ENCODE data around the gene ZFP3.
"Not testable (repeated sequence)": the region's sequence is repeated elsewhere in the genome, so short reads cannot be mapped to it uniquely, and the experiment has no call there.

The ZFP3 gene

DNA sequence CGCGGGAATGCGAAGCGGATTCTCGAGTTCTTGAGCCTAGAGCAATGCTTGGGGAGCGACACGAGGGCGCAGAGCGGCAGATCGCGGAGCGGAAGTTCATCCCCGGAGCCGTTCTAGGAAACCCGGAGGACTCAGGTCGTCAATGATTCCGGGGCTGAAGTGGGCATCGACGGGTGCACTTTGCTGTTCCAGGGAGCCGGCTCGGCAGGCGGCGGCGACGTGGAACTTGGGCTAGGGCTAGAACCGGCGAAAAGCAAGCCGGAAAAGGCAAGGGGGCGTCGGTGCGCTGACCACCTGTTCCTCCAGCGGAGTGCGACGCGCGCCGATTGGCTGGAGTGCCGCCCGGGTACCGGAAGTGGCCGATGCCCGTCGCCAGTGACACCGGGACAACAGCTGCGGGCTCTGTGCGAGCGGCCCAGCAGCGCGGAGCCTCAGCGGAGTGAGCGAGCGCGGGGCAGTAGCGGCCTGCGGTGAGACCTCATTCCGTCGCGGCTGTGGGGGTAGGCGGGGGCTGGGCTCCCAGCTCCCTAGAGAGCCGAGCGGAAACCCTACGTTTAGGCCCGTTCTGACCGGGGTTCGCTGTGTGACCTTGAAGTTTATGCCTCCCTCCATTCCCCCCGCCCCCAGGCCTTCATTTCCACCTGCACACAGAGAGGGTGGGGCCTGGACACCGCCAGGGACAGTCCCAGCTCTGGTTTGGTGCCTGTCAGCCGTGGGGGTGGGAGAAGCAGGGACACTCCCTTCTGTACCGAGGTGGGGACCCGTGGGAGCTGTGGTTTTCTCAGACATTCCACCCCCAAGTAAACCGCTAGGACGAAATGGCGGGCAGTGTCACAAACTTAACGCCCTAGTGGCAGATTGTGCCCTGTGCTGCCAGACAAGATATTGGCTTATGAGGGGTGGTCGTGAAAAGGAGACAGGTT, at the start of gene ZFP3:
Gene ZFP3, plus strand, starts transcription at position 362 of the 923 bp plus-strand sequence. CDS start 13,038 bp downstream, outside the sequence.
- peak; percentile 81 to 84 for DNase-seq

DNA sequence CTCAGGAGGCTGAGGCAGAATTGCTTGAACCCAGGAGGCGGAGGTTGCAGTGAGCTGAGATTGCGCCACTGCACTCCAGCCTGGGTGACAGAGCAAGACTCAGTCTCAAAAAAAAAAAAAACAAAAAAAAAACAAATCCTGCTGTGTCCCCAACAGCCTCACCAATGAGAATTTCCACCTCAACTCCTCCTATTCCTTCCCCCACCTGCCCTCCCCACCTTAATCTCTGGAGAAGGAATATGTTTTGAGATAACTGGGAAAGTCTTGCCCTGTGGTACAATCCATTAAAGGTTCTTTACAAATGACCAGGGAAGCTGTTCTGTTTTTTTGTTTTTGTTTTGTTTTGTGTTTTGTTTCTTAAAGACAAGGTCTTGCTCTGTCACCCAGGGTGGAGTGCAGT, 48.1 kb upstream of the ZFP3 start:
- DNase-seq = not testable (repeated sequence)

DNA sequence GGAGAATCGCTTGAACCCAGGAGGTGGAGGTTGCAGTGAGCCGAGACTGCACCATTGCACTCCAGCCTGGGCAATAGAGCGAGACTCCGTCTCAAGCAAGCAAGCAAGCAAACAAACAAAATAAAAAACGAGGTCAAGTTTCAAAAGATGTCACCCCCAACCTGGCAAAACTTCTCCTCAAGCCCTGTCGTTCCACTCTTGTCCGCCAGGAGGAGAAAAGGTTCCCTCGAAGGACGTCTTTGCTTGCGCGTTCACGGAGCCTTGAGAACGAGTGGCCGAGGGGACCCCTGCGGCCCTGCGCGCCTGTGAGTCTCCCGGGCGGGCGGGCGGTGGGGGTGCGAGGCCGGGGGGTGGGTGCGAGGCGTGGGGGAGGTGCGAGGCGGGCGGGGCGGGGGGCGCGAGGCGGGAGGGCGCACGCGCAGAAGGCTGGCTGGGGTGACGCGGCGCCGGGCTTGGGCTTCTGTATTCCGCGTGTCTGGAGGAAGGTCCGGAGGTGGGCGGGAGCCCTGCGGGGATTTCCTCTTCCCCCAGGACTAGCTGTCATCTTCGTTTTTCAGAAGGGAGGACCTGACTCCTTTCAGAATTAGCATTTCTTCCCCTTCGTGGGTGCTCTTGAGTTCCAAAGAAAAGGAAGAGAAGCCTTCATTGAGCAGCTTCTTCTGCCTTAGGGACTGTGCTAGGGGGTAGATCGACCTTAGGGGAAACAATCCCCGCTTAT, 46.7 kb upstream of the ZFP3 start:
- peak; percentile 85 to 86 for DNase-seq

DNA sequence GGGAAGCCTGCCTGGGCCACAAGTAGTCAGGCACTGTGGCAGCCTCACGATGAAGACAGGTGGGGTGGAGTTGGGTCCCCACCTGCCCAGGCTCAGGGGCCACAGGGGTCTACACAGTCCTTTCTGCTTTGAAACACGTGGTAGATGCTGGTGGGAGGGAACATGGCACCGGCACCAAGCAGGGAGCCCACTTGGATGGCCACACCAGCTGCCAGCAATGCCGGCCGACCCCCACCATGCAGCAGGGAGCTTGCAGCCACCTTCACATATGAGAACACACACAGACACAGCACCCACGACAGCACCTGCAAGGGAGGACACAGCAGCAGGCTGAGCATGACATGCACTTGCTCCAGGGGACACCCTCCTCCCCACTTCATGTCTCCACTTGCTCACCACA, 45.4 kb upstream of the ZFP3 start:
- DNase-seq = no peak

DNA sequence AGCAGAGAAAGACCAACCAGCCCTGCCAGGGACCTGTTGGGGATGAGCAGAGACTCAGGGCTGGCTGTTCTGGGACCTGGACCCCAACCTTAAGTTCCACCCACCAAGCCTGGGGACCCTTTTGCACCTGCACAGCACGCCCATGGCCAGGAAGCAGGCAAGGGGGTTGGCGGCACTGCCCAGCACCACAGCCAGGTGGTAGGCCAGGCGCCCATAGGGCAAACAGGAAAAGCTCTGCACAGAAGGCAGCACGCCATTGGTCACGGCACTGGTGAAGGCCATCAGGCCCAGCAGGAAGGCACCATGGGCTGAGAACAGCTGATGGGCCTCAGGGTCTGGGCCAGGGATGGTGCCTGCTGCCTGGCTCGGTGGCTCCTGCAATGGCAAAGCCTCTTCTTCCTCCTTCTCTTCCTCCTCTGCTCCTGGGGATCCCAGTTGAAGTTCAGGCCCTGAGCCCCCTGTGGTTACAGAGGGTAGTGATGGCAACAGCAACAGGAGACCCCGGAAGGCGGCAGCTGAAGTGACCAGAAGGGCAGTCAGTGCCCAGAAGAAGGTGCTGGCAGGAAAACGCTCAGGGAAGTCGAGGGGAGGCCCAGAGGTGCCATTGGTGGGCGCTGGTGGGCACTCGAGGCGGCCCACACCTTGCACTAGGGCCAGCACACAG, 44.8 kb upstream of the ZFP3 start:
- DNase-seq = no peak

DNA sequence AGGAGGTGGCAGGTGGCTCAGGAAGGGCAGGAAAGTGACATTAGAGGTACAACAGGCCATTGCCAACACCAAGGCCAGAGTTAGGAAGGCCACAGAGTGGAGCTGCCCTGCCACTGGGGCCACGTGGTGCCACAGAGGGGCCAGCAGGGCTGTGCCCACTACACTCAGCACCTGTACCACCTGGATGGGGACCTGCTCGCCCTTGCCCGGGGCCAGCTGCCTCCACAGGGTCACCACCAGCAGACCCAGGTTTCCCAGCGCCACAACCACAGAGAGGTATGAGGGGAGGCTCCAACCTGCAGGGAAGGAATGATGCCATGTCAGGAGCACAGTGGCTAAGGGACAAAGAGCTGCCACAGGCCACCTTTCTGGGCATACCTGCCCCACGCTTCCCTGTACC, 44.2 kb upstream of the ZFP3 start:
- DNase-seq = no peak

DNA sequence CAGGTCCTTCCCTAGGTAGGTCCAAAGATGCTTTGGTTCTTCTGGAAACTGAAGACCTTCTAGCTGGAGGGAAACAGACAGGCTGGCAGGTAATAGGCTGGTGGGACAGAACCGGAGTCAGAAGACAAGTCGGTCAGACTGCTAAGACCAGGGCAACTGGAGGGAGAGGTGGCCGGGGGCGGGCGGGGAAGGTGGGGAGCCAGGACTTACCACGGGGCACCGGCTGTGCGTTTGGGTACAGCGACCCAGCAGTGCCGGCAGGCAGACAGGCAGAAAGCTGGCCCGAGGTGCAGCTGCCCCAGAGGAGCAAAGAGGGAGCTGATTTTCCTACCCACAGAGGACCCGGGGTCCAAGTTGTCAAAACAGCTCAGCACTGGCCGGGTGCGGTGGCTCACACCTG, 43.6 kb upstream of the ZFP3 start:
- DNase-seq = no peak

DNA sequence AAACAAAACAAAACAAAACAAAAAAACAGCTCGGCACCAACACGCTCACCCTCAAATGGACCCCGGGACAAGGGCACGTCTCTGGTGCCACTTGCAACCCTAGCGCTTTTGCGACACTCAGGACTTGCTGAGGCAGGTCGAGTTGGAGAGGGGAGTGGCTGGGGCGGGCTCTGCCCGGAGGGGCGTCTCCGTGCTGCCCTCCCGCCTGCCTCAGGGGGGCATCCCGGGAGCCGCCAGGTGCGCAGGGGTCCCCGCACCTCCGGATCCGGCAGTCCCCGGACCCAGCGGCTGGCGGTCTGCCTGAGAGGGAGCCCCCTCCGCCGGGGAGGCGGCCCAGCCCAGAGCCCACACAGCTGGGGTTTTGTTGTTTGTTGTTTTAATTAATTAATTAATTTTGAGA, 43.0 kb upstream of the ZFP3 start, which contains the start of gene SLC52A1:
Gene SLC52A1, minus strand, starts transcription at position 112 of the 400 bp plus-strand sequence. CDS start 820 bp downstream, outside the sequence.
- no peak for DNase-seq

DNA sequence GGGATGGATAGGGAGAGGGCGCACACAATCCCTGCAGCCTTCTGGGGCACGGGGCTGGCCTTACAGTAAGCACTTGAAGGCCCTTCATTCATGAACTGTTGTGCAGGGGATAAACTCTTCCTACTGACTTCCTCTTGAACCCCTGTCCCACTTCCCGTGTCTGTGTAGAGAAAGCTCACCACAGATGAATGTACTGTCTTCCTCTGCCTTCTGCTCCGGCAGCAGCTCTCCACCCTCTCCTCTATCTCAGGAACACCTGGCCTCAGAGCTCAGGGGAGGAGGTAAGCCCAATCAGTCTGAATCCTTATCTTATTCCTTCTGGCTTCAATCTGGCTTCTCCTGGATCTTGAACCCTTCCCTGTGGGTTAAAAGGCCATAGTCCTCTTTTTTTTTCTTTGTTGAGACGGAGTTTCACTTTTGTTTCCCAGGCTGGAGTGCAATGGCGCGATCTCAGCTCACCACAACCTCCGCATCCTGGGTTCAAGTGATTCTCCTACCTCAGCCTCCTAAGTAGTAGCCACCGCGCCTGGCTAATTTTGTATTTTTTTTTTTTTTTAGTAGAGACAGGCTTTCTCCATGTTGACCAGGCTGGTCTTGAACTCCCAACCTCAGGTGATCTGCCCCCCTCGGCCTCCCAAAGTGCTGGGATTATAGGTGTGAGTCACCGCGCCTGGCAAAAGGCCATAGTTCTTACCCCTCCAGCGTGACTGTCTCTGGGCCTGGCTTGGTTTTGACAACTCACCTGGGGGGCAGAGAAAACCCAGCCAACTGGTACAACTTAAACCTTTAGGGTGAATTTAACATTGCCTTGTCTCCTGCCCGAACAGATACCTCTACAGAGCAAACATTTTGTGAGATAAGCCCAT, 35.9 kb upstream of the ZFP3 start:
- peak in 1 of 2 donors; percentile 40 for DNase-seq

DNA sequence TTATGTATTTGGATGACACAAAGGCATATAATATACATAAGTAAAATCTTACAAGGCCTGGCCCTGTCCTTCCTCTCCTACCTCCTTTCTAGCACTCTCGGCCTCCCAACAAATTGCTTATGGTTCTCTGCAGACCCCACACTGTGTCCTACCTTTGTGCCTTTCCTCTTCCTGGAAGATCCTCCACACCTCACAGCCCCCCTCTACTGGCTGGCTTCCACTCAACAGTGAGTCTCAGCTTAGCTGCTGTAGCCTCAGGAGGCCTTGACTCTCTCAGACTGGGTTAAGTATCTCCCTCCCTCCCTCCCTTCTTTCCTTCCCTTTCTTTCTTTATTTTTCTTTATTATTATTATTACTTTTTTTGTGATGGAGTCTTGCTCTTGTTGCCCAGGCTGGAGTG, 34.7 kb upstream of the ZFP3 start:
- no peak for DNase-seq

DNA sequence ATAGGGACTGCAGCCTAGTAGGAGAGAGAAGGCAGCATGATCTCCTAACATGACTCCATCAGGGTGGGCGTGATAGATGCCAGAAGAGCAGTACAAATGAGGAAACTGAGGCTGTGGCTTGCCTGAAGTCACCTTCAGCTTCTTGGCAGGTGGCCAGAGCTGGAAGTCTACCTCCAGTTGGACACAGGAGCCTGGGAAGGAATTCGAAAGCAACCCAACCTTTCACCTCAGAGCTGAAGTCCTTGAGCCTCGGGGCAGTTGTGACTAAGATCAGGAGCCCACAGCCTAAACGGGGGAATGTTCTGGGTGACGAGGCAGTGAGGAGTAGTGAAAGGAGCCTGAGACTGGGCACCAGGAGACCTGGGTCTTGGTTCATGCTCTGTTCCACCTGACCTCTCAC, 33.6 kb upstream of the ZFP3 start:
- no peak for DNase-seq

DNA sequence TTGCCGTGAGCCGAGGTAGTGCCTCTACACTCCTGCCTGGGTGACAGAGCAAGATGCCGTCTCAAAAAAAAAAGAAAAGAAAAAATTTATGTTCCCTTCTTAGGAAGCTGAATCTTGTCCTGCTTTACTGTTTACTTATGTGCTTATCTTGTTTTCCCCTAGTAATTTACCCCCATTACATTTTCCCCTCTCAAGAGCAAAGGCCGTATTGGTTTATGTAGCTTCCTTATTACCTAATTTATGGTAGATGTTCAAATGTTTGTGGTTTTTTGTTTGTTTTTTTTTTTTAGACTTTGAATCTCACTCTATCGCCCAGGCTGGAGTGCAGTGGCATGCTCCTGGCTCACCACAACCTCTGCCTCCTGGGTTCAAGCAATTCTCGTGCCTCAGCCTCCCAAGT, 32.8 kb upstream of the ZFP3 start:
- no peak for DNase-seq

DNA sequence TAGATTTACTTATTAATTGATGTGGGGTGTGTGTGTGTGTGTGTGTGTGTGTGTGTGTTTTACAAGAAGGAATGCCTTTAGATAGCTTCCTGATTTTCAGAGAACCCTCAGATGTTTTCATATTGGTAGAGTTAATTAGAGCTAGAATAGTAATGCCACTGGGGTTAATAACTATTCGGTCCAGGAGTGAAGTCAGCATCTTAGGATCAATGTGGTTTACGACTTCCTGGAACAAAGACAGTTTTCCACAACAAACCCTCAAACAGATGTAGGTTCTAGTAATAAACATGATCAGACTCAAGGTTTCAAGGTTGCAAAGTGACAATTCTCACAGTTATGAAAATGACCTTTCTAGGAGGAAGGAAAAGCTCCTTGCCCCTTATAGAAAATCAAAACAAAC, 30.8 kb upstream of the ZFP3 start:
- no peak for DNase-seq

DNA sequence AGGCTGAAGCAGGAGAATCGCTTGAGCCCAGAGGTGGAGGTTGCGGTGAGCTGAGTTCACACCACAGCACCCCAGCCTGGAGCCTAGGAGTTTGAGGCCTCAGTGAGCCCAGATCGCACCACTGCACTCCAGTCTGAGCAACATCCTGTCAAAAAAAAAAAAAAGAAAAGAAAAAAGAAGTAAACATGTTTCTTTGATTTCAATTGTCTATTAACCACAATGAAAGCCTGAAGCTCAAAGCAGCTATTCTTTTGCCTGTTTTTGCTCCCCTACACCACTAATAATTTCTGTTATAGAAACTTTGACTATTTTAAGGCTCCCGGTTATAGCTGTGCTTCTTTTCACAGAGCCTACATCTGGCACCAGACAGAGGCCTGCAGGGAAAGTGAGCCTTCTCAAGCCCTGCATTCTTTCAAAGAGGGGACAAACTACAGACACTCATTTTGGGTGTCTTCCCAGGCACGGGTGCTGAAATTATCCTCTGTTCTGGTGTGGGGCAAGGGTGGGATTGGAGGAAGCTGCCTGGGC, 28.9 kb upstream of the ZFP3 start:
- DNase-seq = peak; percentile 82 to 84

DNA sequence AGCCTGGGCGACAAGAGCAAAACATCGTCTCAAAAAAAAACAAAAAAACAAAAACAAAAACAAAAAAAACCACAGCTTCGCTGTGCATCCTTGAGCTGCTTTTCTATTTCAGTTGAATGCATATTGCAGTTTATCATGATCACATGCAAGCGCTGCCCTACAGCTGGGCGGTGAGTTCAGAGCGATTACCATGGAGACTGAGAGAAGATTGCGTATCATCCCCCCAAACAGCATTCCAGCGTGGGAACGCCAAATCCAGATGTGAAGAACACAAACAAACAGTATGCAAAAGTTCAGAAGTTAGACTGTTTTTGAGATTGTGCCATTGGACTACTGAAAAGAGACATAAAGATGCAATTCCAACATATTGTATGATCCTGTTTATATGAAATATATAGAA, 28.0 kb upstream of the ZFP3 start:
- DNase-seq = no peak

DNA sequence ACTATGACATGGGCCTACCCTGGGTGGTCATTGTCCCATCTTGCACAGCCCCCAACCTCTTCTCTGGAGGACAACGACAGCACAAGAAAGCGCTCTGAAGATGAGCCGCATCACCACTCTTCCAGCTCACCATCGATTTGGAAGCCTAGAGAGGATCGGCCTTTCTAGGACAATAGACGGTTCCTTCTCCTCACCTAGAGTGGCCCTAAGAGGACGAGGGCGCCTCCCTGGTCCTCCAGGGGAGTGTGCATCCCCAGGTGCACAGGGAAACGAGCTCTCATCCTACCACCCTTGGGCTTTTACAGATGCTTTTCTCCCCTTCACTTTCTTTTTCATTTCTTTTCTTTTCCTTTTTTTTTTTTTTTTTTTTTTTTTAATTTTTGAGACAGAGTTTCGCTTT, 22.7 kb upstream of the ZFP3 start:
- DNase-seq = no peak

DNA sequence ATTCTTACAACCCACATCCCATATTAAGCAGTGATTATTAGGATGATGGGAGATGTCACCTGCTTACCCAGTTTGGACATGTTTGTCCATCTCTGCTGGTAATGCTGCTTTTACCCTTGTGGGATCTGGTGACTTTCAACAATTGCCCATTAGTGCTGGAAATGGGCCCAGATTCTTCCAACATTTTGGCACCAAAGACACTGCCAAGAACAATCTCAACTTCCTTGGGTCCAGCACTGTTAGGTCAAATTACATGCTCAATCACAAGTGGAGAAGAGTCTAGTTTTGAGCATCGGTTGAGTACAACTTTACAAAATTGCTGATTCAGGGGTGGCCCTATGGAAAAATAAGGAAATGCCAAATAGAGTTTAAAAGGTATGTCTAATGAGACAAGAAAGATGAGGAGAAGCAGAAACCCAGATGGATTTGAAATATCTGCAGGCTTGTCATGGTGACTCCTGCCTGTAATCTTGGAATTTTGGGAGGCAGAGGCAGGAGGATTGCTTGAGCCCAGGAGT, 13.0 kb upstream of the ZFP3 start:
- DNase-seq = no peak

DNA sequence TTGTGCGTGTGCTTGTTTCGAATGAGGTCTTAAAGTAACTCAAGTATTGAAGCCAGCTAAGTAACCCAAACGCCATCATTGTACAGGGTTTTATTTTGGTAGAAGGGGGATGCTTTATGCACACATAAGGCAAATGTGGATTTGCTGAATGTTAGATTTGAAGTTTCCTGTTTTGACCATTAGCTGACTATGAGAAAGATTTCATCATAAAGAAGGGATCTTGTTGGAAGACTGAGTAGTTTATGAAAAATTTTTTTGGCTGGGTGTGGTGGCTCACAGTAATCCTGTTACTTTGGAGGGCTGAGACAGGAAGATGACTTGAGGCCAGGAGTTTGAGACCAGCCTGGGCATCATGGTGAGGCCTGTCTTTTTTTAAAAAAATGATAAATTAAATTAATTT, 10.0 kb upstream of the ZFP3 start:
- DNase-seq = no peak

DNA sequence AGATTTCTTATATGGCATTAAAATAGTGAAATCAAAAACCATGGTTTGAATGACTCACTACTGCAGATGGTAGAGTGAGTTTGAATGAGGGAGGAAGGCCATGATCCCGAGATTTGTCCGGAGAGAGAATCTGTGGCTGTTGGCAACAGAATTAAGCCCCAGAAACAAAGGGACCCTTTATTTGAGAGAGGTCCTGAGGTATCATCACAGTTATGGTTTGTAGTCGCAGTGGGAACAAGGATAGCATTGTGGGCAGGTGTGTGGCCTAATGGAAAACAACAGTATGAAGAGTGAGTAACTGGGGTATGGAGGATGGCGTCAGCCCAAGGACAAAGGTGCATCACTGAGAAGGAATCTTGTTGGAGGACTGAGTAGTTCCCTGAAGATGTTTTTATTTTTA, 8.5 kb upstream of the ZFP3 start:
- DNase-seq = no peak

DNA sequence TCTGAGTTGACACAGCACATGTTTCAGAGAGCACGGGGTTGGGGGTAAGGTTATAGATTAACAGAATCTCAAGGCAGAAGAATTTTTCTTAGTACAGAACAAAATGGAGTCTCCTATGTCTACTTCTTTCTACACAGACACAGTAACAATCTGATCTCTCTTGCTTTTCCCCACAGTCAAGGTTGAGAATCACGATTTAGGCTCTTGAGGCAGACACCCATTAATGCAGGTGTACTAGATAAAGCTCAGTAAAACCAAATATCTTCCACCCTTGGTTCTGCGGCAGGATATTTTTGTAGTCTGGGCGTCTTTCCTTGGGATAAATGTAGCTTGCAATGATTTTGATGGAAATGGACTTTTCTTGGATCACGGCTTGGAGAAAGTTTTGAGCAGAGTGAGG, 2.8 kb upstream of the ZFP3 start:
- not testable (repeated sequence) for DNase-seq

DNA sequence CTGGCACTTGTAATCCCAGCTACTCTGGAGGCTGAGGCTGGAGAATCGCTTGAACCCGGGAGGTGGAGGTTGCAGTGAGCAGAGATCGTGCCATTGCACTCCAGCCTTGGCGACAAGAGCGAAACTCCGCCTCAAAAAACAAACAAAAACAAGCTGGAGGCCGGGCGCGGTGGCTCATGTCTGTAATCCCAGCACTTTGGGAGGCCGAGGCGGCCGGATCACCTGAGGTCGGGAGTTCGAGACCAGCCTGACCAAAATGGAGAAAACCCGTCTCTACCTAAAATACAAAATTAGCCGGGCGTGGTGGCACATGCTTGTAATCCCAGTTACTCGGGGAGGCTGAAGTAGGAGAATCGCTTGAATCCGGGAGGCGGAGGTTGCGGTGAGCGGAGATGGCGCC, 992 bp upstream of the ZFP3 start:
- DNase-seq = not testable (repeated sequence)

DNA sequence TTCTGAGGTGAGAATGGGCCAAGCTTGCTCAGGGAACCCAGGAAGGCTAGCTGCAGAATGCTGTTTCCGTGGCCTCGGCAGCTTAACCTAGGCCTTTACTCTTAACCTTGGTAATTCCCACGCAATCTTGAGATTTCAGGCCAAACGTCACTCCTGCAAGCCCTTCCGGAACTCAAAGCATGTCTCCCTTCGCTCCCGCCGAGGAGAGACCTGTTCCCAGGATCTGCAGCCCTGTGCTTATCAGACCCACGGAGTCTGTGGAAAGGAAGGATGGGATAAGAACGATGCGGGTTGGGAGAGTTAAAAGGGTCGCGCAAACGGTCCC, 524 bp upstream of the ZFP3 start:
- DNase-seq = no peak
